Breast epithelium (tissue), 4 donors: ENCODE results near the gene CDK19. TPM values are rescaled to one million over a fixed set of nuclear protein-coding genes. Genes with fewer than 3 reads are reported as not detected.

Experiments used
- DNase-seq, 2 donors: peaks; one replicate each; pipeline ENCODE4 v3.0.0-alpha.2; 2019; ENCODE audit warnings: low spot score in 2 of 2
- H3K27ac ChIP-seq, 2 donors: fragments of 200-600 bp; sonication (generic) in 1 of 2; one replicate each; pipeline ENCODE4 v1.5.1; 2016 to 2019; ENCODE audit warnings: mild to moderate bottlenecking in 1 of 2
- H3K27me3 ChIP-seq, 2 donors: fragments of 200-600 bp; sonication (generic) in 1 of 2; one replicate each; pipeline versions ENCODE4 v1.5.1 to v1.6.0; 2017 to 2019; ENCODE audit warnings: control low read depth in 1 of 2, mild to moderate bottlenecking in 1 of 2
- H3K36me3 ChIP-seq: fragments of 200-600 bp; one replicate; pipeline ENCODE4 v1.5.1; 2019
- H3K4me1 ChIP-seq, 2 donors: fragments of 200-600 bp; sonication (generic); one replicate each; pipeline ENCODE4 v1.5.1; 2016 to 2019; ENCODE audit warnings: control low read depth in 1 of 2
- H3K4me3 ChIP-seq, 3 donors: fragments of 200-600 bp; sonication (generic); 1 replicate in 2 of 3; 2 replicates in 1 of 3; pipeline ENCODE4 v1.5.1; 2016 to 2019; ENCODE audit warnings: mild to moderate bottlenecking in 3 of 3, moderate library complexity in 2 of 3
- H3K9me3 ChIP-seq, 2 donors: fragments of 200-600 bp; sonication (generic) in 1 of 2; one replicate each; pipeline ENCODE4 v1.5.1; 2016 to 2019; ENCODE audit warnings: control low read depth in 1 of 2
- POLR2A ChIP-seq: fragments of 450-650 bp; IDR thresholded peaks from one replicate; pipeline ENCODE4 v1.6.1; 2016; ENCODE audit warnings: antibody characterized with exemption, mild to moderate bottlenecking, moderate library complexity
- POLR2AphosphoS5 ChIP-seq, 3 donors: sonication (generic); formaldehyde crosslinking; IDR thresholded peaks; one replicate each; pipeline ENCODE4 v1.6.1; 2017; ENCODE audit warnings: antibody characterized with exemption in 3 of 3
- intact Hi-C: fragments of 100-400 bp; cut with DNase I; formaldehyde crosslinking; loops from one replicate; pipeline ENCODE4 v1.15.1; 2023; ENCODE audit warnings: low total_unique reads
- total RNA-seq, 3 donors: library from RNA; depleted of rRNA; stranded (reverse); fragments of >200 nt; gene quantifications; one replicate each; pipeline ENCODE4 v1.1.0, GENCODE V29; 2016
- TF ChIP-seq, protein P1 (sequence below), 3 donors: fragments of 450-650 bp; IDR thresholded peaks; one replicate each; pipeline ENCODE4 v1.5.1; 2016 to 2017; ENCODE audit warnings: antibody characterized with exemption in 3 of 3, mild to moderate bottlenecking in 3 of 3, moderate library complexity in 3 of 3

Gene CDK19
- total RNA-seq, 3 donors from 2014 or later: 14.1 to 17.9 (median 17.9) TPM

DNA sequence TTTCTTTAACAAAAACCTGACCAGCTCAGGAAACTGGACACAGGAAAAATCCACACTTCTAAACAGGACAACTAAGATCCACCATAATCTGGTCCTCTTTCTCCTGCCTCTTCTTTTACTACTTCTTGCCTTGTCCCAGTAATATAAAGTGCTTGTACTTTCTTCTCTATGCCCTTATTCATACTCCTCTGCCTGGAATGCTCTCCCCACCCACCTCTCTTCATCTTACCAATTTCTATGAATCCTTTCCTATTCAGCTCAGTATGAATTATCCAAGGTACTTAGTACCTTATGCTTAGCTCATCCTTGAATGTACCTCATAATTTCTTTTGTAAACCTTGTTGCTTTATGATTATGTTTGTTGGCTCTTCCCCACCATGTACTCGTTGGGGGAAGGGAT, 159.4 kb downstream of the CDK19 start:
- no peaks in the 10 kb centered on the region for H3K27me3 ChIP-seq
- H3K9me3 ChIP-seq: no peaks in the 10 kb centered on the region
- H3K27ac ChIP-seq: no peak overlapping the region
- no peaks in the 10 kb centered on the region for H3K36me3 ChIP-seq
- no peak for DNase-seq
- H3K4me1 ChIP-seq: no peaks in the 10 kb centered on the region
- intact Hi-C loops: no loop called here
- TF ChIP-seq, protein P1, sequence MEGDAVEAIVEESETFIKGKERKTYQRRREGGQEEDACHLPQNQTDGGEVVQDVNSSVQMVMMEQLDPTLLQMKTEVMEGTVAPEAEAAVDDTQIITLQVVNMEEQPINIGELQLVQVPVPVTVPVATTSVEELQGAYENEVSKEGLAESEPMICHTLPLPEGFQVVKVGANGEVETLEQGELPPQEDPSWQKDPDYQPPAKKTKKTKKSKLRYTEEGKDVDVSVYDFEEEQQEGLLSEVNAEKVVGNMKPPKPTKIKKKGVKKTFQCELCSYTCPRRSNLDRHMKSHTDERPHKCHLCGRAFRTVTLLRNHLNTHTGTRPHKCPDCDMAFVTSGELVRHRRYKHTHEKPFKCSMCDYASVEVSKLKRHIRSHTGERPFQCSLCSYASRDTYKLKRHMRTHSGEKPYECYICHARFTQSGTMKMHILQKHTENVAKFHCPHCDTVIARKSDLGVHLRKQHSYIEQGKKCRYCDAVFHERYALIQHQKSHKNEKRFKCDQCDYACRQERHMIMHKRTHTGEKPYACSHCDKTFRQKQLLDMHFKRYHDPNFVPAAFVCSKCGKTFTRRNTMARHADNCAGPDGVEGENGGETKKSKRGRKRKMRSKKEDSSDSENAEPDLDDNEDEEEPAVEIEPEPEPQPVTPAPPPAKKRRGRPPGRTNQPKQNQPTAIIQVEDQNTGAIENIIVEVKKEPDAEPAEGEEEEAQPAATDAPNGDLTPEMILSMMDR (IDR thresholded peaks at IDR 0.05): no peak
- no peak for TF ChIP-seq POLR2A
- no peak for TF ChIP-seq POLR2AphosphoS5 (IDR thresholded peaks at IDR 0.05)
- no peak overlapping the region for H3K4me3 ChIP-seq

DNA sequence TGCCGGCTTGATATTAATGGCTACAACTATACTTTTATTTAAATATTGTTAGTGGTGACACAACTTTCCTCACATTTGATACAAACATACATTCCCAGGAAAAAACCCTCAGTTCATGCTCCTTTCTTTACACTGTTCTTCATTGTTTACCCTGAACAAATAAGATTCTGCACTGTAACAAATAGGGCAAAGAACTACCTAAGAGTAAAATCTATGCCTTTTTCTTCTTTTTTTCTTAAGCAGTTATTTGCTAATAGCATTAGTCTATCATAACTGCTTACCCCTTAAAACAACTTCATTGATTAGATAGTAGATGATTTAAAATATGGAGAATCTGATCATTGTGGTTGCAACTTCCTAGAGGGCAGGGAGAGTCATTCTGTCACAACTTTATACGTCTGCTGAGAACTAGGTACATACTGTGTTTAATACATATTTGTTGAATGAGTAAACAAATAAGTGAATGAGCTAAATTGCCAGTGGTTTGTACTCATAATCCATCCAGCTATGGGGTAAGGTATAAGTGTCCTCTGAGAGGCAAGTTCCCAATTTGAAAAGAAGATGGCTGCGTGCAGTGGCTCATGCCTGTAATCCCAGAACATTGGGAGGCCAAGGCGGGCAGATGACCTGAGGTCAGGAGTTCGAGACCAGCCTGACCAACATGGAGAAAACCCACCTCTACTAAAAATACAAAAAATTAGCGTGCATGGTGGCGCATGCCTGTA, 161.0 kb downstream of the CDK19 start:
- TF ChIP-seq POLR2A (no peak), POLR2AphosphoS5 (IDR thresholded peaks at IDR 0.05) (no peak)
- TF ChIP-seq, protein P1 (IDR thresholded peaks at IDR 0.05): no peak
- Histone ChIP-seq H3K36me3 (no peaks in the 10 kb centered on the region), H3K4me1 (no peaks in the 10 kb centered on the region), H3K4me3 (no peak overlapping the region), H3K27ac (no peak overlapping the region), H3K9me3 (no peaks in the 10 kb centered on the region), H3K27me3 (no peaks in the 10 kb centered on the region)
- DNase-seq: no peak
- intact Hi-C loops: no loop called here

DNA sequence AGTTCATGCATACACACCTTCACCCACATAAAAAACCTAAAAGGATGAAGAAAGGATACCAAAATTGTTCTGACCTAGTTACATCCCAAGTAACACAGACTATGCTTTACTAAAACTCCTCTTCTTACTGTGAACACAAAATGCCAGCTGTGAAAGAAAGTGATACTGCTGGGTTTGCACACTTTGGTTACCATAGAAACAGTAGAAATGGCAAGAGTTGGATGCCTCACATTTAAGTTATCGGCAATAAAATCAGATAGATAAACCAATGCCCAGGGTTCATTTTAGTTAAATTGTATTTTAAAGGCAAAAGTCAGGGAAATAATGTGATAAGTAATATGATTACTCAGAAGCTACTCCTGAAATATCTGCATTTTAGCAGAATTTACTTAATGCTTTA, 161.9 kb downstream of the CDK19 start:
- intact Hi-C loops: no loop called here

DNA sequence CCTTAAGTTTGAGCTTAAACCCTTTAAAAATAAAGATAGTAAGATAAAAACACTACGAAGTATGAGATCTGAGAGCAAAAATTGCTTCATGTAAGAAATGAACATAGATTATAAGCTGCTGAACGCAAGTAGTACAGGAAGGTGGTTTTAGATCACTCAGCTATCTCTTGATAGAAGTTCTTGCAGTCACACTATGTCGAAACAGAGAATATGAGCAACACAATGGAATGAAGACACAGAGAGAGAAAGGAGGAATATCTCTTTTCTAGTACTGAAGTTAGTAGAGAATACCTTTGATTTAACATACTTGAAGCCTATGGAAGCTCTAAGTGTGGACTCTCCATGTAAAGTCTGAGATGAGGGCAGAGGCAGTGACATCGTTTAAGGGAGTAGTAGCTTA, 162.7 kb downstream of the CDK19 start:
- Histone ChIP-seq H3K27ac (no peak overlapping the region), H3K27me3 (no peaks in the 10 kb centered on the region), H3K4me3 (no peak overlapping the region), H3K9me3 (no peaks in the 10 kb centered on the region), H3K4me1 (no peaks in the 10 kb centered on the region), H3K36me3 (no peaks in the 10 kb centered on the region)
- no peak for DNase-seq
- intact Hi-C loops: no loop called here
- TF ChIP-seq POLR2A (no peak), POLR2AphosphoS5 (IDR thresholded peaks at IDR 0.05) (no peak)
- TF ChIP-seq, protein P1 (IDR thresholded peaks at IDR 0.05): no peak

More for the DNA sequence above, 161.9 kb downstream of the CDK19 start:
- DNase-seq: no peak
- H3K27me3 ChIP-seq: no peaks in the 10 kb centered on the region
- no peaks in the 10 kb centered on the region for H3K9me3 ChIP-seq
- no peak for TF ChIP-seq POLR2A
- TF ChIP-seq, protein P1 (IDR thresholded peaks at IDR 0.05): no peak
- no peak for TF ChIP-seq POLR2AphosphoS5 (IDR thresholded peaks at IDR 0.05)
- H3K4me3 ChIP-seq: no peak overlapping the region
- H3K36me3 ChIP-seq: no peaks in the 10 kb centered on the region
- no peak overlapping the region for H3K27ac ChIP-seq
- H3K4me1 ChIP-seq: no peaks in the 10 kb centered on the region

DNA sequence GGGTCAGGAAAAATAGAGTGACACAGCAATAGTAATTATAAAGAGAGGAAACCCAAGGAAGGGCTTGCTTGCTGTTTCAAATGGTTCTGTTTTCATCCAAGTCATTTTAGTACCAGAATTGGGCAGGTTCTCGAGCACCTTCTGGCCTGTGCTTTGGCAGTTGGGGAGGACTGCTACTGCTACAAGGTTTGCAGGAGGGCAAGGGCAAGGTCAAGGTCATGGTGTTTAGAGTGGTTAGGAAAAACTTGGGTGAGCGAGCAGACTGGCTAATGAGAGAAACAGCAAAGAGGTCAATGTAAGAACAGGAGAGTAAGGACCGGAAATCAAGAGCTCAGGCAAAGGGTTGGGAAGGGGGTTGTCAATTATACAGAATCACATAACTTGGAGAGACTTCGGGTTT, 164.5 kb downstream of the CDK19 start:
- H3K9me3 ChIP-seq: peaks cover 0 to 3% of the 10 kb centered on the region in 2 donors
- intact Hi-C loops: no loop called here
- H3K27ac ChIP-seq: no peak overlapping the region
- H3K36me3 ChIP-seq: no peaks in the 10 kb centered on the region
- H3K4me3 ChIP-seq: no peak overlapping the region
- H3K27me3 ChIP-seq: no peaks in the 10 kb centered on the region
- DNase-seq: no peak
- TF ChIP-seq POLR2AphosphoS5 (IDR thresholded peaks at IDR 0.05) (no peak), POLR2A (no peak)
- TF ChIP-seq, protein P1 (IDR thresholded peaks at IDR 0.05): no peak
- H3K4me1 ChIP-seq: no peaks in the 10 kb centered on the region
